ENCODE measurements around the gene WWOX. TPM values are rescaled to one million over a fixed set of nuclear protein-coding genes. Genes with fewer than 3 reads are reported as not detected.

WWOX gene
- total and polyA plus RNA-seq, 2 of the 13 experiments (the other 11 are each of a cell fraction or from before 2014, with no cell fraction given): 9.1 to 37.4 TPM

DNA sequence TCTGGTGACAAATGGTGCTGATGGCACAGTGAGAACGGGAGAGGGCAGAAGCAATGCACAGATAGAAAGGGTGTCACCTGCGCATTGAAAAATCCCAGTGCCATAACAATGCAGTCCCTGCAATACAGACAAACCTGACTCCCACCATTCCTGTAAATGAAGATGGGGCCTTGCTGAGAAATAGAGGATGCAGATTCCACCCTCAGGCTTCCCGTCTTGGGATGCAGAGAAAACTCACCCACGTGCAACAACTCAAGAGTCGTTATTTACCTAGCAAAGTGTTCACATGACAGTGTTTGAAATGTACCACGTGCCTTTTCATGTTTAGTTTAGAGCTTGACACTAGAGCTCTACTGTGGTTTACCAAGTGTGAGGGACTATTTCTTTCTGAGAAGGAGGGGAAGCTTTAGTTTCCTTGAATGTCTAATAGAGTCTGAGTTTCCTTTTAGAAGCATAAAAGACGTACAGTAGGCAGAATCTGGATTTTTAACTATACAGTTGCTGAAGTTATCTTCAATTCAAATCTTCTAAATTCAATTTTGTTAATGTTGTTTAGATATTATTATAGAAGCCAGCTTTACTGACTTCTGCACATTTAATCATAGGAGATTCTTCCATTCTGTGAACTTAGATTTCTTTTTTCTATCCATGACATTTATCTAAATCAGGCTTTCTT, 35.6 kb downstream of the WWOX start (continued):
- TF ChIP-seq, protein P1, sequence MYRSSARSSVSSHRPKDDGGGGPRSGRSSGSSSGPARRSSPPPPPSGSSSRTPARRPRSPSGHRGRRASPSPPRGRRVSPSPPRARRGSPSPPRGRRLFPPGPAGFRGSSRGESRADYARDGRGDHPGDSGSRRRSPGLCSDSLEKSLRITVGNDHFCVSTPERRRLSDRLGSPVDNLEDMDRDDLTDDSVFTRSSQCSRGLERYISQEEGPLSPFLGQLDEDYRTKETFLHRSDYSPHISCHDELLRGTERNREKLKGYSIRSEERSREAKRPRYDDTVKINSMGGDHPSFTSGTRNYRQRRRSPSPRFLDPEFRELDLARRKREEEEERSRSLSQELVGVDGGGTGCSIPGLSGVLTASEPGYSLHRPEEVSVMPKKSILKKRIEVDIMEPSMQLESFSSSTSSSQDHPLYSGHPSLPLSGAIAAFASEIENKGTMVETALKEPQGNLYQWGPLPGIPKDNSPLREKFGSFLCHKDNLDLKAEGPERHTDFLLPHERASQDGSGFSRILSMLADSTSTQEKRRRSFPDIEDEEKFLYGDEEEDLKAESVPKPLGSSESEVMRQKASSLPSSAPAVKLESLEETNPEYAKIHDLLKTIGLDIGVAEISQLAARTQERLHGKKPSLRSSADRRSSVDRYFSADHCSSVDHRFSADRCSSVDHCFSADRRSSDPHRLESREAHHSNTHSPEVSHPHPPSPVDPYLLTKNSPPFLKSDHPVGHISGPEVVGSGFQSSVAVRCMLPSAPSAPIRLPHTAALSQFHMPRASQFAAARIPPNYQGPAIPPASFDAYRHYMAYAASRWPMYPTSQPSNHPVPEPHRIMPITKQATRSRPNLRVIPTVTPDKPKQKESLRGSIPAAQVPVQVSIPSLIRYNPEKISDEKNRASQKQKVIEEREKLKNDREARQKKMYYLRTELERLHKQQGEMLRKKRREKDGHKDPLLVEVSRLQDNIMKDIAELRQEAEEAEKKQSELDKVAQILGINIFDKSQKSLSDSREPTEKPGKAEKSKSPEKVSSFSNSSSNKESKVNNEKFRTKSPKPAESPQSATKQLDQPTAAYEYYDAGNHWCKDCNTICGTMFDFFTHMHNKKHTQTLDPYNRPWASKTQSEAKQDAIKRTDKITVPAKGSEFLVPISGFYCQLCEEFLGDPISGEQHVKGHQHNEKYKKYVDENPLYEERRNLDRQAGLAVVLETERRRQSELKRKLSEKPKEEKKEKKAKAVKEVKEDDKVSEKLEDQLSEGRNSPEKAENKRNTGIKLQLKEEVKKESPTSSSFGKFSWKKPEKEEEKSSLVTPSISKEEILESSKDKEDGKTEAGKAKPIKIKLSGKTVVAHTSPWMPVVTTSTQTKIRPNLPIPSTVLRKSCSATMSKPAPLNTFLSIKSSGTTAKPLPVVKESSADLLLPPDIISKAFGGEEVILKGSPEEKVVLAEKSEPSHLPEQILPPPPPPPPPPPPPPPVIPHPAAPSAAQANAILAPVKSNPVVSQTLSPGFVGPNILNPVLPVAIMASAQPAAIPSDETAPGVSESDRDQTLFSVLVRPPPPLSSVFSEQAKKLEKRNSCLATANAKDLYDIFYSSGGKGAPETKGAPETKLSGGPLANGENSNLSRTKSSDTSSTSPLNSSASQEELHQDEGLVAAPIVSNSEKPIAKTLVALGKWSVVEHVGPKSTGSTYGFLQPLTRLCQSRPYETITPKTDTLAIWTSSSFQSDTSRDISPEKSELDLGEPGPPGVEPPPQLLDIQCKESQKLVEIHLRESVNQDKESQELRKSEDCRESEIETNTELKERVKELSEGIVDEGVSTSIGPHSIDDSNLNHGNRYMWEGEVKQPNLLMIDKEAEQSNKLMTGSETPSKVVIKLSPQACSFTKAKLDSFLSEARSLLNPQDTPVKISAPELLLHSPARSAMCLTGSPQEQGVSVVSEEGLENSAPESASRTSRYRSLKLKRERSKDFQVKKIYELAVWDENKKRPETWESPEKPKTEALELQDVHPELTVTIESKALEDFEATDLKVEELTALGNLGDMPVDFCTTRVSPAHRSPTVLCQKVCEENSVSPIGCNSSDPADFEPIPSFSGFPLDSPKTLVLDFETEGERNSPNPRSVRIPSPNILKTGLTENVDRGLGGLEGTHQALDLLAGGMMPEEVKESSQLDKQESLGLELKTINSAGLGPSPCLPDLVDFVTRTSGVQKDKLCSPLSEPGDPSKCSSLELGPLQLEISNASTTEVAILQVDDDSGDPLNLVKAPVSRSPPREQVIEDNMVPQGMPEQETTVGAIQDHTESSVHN (CRISPR knock-in tag; IDR thresholded peaks at IDR 0.05): no peak
- TF ChIP-seq ZNF30 (CRISPR knock-in tag; IDR thresholded peaks at IDR 0.05): no peak
- 0 out of 2 replicates have a peak, but pooled peaks have one; percentile 39 for TF ChIP-seq KDM6A (CRISPR knock-in tag; IDR thresholded peaks at IDR 0.05; ENCODE audit: low read depth)
- no peak for TF ChIP-seq PCBP2 (optimal IDR thresholded peaks at IDR 0.05; ENCODE audit: low read depth, low read length, poor library complexity, severe bottlenecking)
- TF ChIP-seq FOXK2 (IDR thresholded peaks at IDR 0.05): no peak
- TF ChIP-seq ZNF790 (CRISPR knock-in tag; IDR thresholded peaks at IDR 0.05; ENCODE audit: borderline replicate concordance): no peak
- TF ChIP-seq HDAC6 (IDR thresholded peaks at IDR 0.05; ENCODE audit: low read depth, low read length): no peak
- TF ChIP-seq TAF1 (CRISPR knock-in tag; IDR thresholded peaks at IDR 0.05): no peak
- TF ChIP-seq, protein P2, sequence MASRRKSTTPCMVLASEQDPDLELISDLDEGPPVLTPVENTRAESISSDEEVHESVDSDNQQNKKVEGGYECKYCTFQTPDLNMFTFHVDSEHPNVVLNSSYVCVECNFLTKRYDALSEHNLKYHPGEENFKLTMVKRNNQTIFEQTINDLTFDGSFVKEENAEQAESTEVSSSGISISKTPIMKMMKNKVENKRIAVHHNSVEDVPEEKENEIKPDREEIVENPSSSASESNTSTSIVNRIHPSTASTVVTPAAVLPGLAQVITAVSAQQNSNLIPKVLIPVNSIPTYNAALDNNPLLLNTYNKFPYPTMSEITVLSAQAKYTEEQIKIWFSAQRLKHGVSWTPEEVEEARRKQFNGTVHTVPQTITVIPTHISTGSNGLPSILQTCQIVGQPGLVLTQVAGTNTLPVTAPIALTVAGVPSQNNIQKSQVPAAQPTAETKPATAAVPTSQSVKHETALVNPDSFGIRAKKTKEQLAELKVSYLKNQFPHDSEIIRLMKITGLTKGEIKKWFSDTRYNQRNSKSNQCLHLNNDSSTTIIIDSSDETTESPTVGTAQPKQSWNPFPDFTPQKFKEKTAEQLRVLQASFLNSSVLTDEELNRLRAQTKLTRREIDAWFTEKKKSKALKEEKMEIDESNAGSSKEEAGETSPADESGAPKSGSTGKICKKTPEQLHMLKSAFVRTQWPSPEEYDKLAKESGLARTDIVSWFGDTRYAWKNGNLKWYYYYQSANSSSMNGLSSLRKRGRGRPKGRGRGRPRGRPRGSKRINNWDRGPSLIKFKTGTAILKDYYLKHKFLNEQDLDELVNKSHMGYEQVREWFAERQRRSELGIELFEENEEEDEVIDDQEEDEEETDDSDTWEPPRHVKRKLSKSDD (CRISPR knock-in tag; IDR thresholded peaks at IDR 0.05; ENCODE audit: low read depth): 0 out of 2 replicates have a peak, but pooled peaks have one; percentile 56
- no peak for TF ChIP-seq ZNF720 (CRISPR knock-in tag; IDR thresholded peaks at IDR 0.05)
- no peak for TF ChIP-seq XBP1 (CRISPR knock-in tag; IDR thresholded peaks at IDR 0.05)
- TF ChIP-seq RAD51 (IDR thresholded peaks at IDR 0.05; ENCODE audit: borderline replicate concordance): peak; percentile 58
- TF ChIP-seq MZF1 (CRISPR knock-in tag; IDR thresholded peaks at IDR 0.05; ENCODE audit: borderline replicate concordance): no peak
- TF ChIP-seq ZNF556 (CRISPR knock-in tag; IDR thresholded peaks at IDR 0.05; ENCODE audit: borderline replicate concordance): no peak
- TF ChIP-seq, protein P3, sequence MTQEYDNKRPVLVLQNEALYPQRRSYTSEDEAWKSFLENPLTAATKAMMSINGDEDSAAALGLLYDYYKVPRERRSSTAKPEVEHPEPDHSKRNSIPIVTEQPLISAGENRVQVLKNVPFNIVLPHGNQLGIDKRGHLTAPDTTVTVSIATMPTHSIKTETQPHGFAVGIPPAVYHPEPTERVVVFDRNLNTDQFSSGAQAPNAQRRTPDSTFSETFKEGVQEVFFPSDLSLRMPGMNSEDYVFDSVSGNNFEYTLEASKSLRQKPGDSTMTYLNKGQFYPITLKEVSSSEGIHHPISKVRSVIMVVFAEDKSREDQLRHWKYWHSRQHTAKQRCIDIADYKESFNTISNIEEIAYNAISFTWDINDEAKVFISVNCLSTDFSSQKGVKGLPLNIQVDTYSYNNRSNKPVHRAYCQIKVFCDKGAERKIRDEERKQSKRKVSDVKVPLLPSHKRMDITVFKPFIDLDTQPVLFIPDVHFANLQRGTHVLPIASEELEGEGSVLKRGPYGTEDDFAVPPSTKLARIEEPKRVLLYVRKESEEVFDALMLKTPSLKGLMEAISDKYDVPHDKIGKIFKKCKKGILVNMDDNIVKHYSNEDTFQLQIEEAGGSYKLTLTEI (CRISPR knock-in tag; conservative IDR thresholded peaks at IDR 0.05): no peak
- TF ChIP-seq THAP11 (CRISPR knock-in tag; IDR thresholded peaks at IDR 0.05): peak; percentile 71
- TF ChIP-seq STAG1 (CRISPR knock-in tag; IDR thresholded peaks at IDR 0.05): peak; percentile 58
- TF ChIP-seq CCAR2 (optimal IDR thresholded peaks at IDR 0.05; ENCODE audit: low read depth, low read length): no peak
